Measurements from ENCODE around the gene PGA4.
"Not testable (repeated sequence)": the region's sequence is repeated elsewhere in the genome, so short reads cannot be mapped to it uniquely, and the experiment has no call there.

PGA4 gene

GRCh38 chr11:61231585-61231984, 9.4 kb downstream of the PGA4 start:
- H3K4me3 ChIP-seq (ENCODE audit: low read depth, low read length); CTCF ChIA-PET; H3K4me1 ChIP-seq (ENCODE audit: control insufficient read depth, insufficient read depth, low read length); H3K36me3 ChIP-seq (ENCODE audit: control insufficient read depth in 2 of 2, insufficient read depth in 1 of 2, low read length in 2 of 2); H3K9me3 ChIP-seq (ENCODE audit: control insufficient read depth, insufficient read depth, low read depth, low read length); POLR2A ChIA-PET; H3K27ac ChIP-seq (ENCODE audit: extremely low read depth, low read depth, low read length): not testable (repeated sequence)

- POLR2A ChIA-PET, CTCF ChIA-PET: not testable (repeated sequence)
Observed at GRCh38 chr11:61232548-61233145, 10.5 kb downstream of the PGA4 start.

GRCh38 chr11:61237130-61237529, 15.0 kb downstream of the PGA4 start:
- H3K9me3 ChIP-seq (ENCODE audit: control insufficient read depth, insufficient read depth, low read depth, low read length); H3K36me3 ChIP-seq (ENCODE audit: control insufficient read depth in 2 of 2, insufficient read depth in 1 of 2, low read length in 2 of 2); CTCF ChIA-PET; H3K27ac ChIP-seq (ENCODE audit: extremely low read depth, low read depth, low read length); H3K4me1 ChIP-seq (ENCODE audit: control insufficient read depth, insufficient read depth, low read length); POLR2A ChIA-PET; H3K4me3 ChIP-seq (ENCODE audit: low read depth, low read length): not testable (repeated sequence)

More at GRCh38 chr11:61232548-61233145, 10.5 kb downstream of the PGA4 start:
- H3K27ac ChIP-seq (ENCODE audit: extremely low read depth, low read depth, low read length); H3K36me3 ChIP-seq (ENCODE audit: control insufficient read depth in 2 of 2, insufficient read depth in 1 of 2, low read length in 2 of 2); H3K4me1 ChIP-seq (ENCODE audit: control insufficient read depth, insufficient read depth, low read length); H3K9me3 ChIP-seq (ENCODE audit: control insufficient read depth, insufficient read depth, low read depth, low read length); H3K4me3 ChIP-seq (ENCODE audit: low read depth, low read length): not testable (repeated sequence)

GRCh38 chr11:61240288-61240687, 18.1 kb downstream of the PGA4 start:
- CTCF ChIA-PET; H3K9me3 ChIP-seq (ENCODE audit: control insufficient read depth, insufficient read depth, low read depth, low read length): not testable (repeated sequence)

GRCh38 chr11:61240875-61241274, 18.7 kb downstream of the PGA4 start, which contains the start of gene PGA5:
Gene PGA5 (plus strand): TSS chr11:61241175. CDS start chr11:61241227, 52 bp downstream.
- CTCF ChIA-PET; H3K4me3 ChIP-seq (ENCODE audit: low read depth, low read length): not testable (repeated sequence)

More at GRCh38 chr11:61240288-61240687, 18.1 kb downstream of the PGA4 start:
- H3K27ac ChIP-seq (ENCODE audit: extremely low read depth, low read depth, low read length); H3K36me3 ChIP-seq (ENCODE audit: control insufficient read depth in 2 of 2, insufficient read depth in 1 of 2, low read length in 2 of 2); H3K4me1 ChIP-seq (ENCODE audit: control insufficient read depth, insufficient read depth, low read length); POLR2A ChIA-PET; H3K4me3 ChIP-seq (ENCODE audit: low read depth, low read length): not testable (repeated sequence)

GRCh38 chr11:61241526-61241925, 19.4 kb downstream of the PGA4 start:
- POLR2A ChIA-PET; H3K27ac ChIP-seq (ENCODE audit: extremely low read depth, low read depth, low read length); H3K9me3 ChIP-seq (ENCODE audit: control insufficient read depth, insufficient read depth, low read depth, low read length); H3K4me3 ChIP-seq (ENCODE audit: low read depth, low read length); H3K4me1 ChIP-seq (ENCODE audit: control insufficient read depth, insufficient read depth, low read length); CTCF ChIA-PET; H3K36me3 ChIP-seq (ENCODE audit: control insufficient read depth in 2 of 2, insufficient read depth in 1 of 2, low read length in 2 of 2): not testable (repeated sequence)

More at GRCh38 chr11:61240875-61241274, 18.7 kb downstream of the PGA4 start, which contains the start of gene PGA5:
- H3K4me1 ChIP-seq (ENCODE audit: control insufficient read depth, insufficient read depth, low read length); H3K9me3 ChIP-seq (ENCODE audit: control insufficient read depth, insufficient read depth, low read depth, low read length); POLR2A ChIA-PET; H3K36me3 ChIP-seq (ENCODE audit: control insufficient read depth in 2 of 2, insufficient read depth in 1 of 2, low read length in 2 of 2); H3K27ac ChIP-seq (ENCODE audit: extremely low read depth, low read depth, low read length): not testable (repeated sequence)

- H3K9me3 ChIP-seq (ENCODE audit: control insufficient read depth, insufficient read depth, low read depth, low read length); POLR2A ChIA-PET; CTCF ChIA-PET; H3K4me1 ChIP-seq (ENCODE audit: control insufficient read depth, insufficient read depth, low read length); H3K36me3 ChIP-seq (ENCODE audit: control insufficient read depth in 2 of 2, insufficient read depth in 1 of 2, low read length in 2 of 2); H3K27ac ChIP-seq (ENCODE audit: extremely low read depth, low read depth, low read length); H3K4me3 ChIP-seq (ENCODE audit: low read depth, low read length): not testable (repeated sequence)
Observed at GRCh38 chr11:61245284-61245964, 23.3 kb downstream of the PGA4 start.

- H3K27ac ChIP-seq (ENCODE audit: extremely low read depth, low read depth, low read length); H3K36me3 ChIP-seq (ENCODE audit: control insufficient read depth in 2 of 2, insufficient read depth in 1 of 2, low read length in 2 of 2); H3K4me1 ChIP-seq (ENCODE audit: control insufficient read depth, insufficient read depth, low read length); H3K4me3 ChIP-seq (ENCODE audit: low read depth, low read length); POLR2A ChIA-PET; H3K9me3 ChIP-seq (ENCODE audit: control insufficient read depth, insufficient read depth, low read depth, low read length): not testable (repeated sequence)
- CTCF ChIA-PET: interaction anchor here (1.4 kb wide), 1 partner anchor 137 kb away, joined by 4 read pairs; no protein-coding TSS in a partner anchor
Observed at GRCh38 chr11:61248071-61248470, 25.9 kb downstream of the PGA4 start.

- H3K4me1 ChIP-seq (ENCODE audit: control insufficient read depth, insufficient read depth, low read length); H3K4me3 ChIP-seq (ENCODE audit: low read depth, low read length); H3K27ac ChIP-seq (ENCODE audit: extremely low read depth, low read depth, low read length); POLR2A ChIA-PET; H3K36me3 ChIP-seq (ENCODE audit: control insufficient read depth in 2 of 2, insufficient read depth in 1 of 2, low read length in 2 of 2); H3K9me3 ChIP-seq (ENCODE audit: control insufficient read depth, insufficient read depth, low read depth, low read length): not testable (repeated sequence)
- CTCF ChIA-PET: interaction anchor here (1.4 kb wide), 1 partner anchor 136 kb away, joined by 4 read pairs; no protein-coding TSS in a partner anchor
Observed at GRCh38 chr11:61249201-61249600, 27.1 kb downstream of the PGA4 start.

- H3K27ac ChIP-seq (ENCODE audit: extremely low read depth, low read depth, low read length); POLR2A ChIA-PET; H3K4me3 ChIP-seq (ENCODE audit: low read depth, low read length); H3K9me3 ChIP-seq (ENCODE audit: control insufficient read depth, insufficient read depth, low read depth, low read length); H3K4me1 ChIP-seq (ENCODE audit: control insufficient read depth, insufficient read depth, low read length); H3K36me3 ChIP-seq (ENCODE audit: control insufficient read depth in 2 of 2, insufficient read depth in 1 of 2, low read length in 2 of 2): not testable (repeated sequence)
- CTCF ChIA-PET: interaction anchor here (0.6 to 0.7 kb wide), 2 partner anchors 134 to 445 kb away, joined by 3 read pairs; no protein-coding TSS in a partner anchor
Observed at GRCh38 chr11:61250796-61251765, 28.9 kb downstream of the PGA4 start.
